Measurements from ENCODE around the gene ELK3.

DNA sequence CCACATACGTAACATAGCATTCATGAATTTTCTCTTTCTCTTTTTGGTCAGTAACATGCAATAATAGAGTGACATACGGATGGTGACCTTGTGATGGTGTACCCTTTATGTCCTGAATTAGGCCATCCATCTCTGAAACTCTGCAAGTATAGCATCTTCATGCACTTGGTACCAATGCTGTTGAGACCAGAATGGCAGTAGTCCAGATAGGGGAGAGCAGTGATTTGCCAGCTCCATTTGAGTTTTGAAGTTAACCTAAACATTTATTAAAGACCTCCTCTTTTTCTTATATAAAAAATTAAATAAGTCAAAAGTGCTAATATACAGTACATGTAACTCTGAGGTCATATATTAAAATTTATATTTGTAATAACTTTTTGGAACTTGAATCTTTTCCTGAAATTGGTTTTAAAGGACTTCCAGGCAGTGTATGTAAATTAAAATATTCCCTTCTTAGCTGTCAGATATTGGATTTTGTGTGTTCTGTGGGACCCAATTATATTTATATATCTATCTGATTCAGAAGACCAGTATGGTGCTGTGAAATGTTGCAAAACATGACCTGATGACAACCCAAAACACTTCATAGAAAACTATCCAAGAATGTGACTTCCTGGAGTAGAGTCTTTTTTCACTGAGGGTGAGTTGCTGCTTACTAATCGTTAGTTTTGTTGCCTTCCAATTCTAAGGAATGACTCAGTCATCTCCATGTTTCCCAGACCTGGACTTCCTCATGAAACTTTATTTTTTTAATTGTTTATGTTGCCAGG is 3.5 kb downstream of the ELK3 start:
- TF ChIP-seq, protein P1, sequence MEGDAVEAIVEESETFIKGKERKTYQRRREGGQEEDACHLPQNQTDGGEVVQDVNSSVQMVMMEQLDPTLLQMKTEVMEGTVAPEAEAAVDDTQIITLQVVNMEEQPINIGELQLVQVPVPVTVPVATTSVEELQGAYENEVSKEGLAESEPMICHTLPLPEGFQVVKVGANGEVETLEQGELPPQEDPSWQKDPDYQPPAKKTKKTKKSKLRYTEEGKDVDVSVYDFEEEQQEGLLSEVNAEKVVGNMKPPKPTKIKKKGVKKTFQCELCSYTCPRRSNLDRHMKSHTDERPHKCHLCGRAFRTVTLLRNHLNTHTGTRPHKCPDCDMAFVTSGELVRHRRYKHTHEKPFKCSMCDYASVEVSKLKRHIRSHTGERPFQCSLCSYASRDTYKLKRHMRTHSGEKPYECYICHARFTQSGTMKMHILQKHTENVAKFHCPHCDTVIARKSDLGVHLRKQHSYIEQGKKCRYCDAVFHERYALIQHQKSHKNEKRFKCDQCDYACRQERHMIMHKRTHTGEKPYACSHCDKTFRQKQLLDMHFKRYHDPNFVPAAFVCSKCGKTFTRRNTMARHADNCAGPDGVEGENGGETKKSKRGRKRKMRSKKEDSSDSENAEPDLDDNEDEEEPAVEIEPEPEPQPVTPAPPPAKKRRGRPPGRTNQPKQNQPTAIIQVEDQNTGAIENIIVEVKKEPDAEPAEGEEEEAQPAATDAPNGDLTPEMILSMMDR (tag by site-specific recombination; IDR thresholded peaks at IDR 0.05) = no peak
- TF ChIP-seq, protein P2, sequence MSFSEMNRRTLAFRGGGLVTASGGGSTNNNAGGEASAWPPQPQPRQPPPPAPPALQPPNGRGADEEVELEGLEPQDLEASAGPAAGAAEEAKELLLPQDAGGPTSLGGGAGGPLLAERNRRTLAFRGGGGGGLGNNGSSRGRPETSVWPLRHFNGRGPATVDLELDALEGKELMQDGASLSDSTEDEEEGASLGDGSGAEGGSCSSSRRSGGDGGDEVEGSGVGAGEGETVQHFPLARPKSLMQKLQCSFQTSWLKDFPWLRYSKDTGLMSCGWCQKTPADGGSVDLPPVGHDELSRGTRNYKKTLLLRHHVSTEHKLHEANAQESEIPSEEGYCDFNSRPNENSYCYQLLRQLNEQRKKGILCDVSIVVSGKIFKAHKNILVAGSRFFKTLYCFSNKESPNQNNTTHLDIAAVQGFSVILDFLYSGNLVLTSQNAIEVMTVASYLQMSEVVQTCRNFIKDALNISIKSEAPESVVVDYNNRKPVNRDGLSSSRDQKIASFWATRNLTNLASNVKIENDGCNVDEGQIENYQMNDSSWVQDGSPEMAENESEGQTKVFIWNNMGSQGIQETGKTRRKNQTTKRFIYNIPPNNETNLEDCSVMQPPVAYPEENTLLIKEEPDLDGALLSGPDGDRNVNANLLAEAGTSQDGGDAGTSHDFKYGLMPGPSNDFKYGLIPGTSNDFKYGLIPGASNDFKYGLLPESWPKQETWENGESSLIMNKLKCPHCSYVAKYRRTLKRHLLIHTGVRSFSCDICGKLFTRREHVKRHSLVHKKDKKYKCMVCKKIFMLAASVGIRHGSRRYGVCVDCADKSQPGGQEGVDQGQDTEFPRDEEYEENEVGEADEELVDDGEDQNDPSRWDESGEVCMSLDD (tag by site-specific recombination; IDR thresholded peaks at IDR 0.05) = no peak
- TF ChIP-seq, protein P3, sequence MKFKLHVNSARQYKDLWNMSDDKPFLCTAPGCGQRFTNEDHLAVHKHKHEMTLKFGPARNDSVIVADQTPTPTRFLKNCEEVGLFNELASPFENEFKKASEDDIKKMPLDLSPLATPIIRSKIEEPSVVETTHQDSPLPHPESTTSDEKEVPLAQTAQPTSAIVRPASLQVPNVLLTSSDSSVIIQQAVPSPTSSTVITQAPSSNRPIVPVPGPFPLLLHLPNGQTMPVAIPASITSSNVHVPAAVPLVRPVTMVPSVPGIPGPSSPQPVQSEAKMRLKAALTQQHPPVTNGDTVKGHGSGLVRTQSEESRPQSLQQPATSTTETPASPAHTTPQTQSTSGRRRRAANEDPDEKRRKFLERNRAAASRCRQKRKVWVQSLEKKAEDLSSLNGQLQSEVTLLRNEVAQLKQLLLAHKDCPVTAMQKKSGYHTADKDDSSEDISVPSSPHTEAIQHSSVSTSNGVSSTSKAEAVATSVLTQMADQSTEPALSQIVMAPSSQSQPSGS (tag by site-specific recombination; IDR thresholded peaks at IDR 0.05; ENCODE audit: low read depth) = no peak
- TF ChIP-seq ZNF121 (tag by site-specific recombination; IDR thresholded peaks at IDR 0.05) = no peak
- TF ChIP-seq ZNF133 (tag by site-specific recombination; IDR thresholded peaks at IDR 0.05) = no peak
- no peak for TF ChIP-seq ZNF274 (IDR thresholded peaks at IDR 0.05; ENCODE audit: low read length)
- TF ChIP-seq ZNF274 (tag by site-specific recombination; IDR thresholded peaks at IDR 0.05; ENCODE audit: borderline replicate concordance) = no peak
- no peak for TF ChIP-seq ZNF311 (tag by site-specific recombination; IDR thresholded peaks at IDR 0.05; ENCODE audit: borderline replicate concordance)
- no peak for TF ChIP-seq ZNF510 (tag by site-specific recombination; IDR thresholded peaks at IDR 0.05; ENCODE audit: insufficient replicate concordance)
- no peak for TF ChIP-seq ZNF221 (tag by site-specific recombination; IDR thresholded peaks at IDR 0.05; ENCODE audit: borderline replicate concordance)
- TF ChIP-seq OVOL3 (tag by site-specific recombination; IDR thresholded peaks at IDR 0.05) = no peak
- no peak for TF ChIP-seq ZNF239 (tag by site-specific recombination; IDR thresholded peaks at IDR 0.05)
- TF ChIP-seq, protein P4, sequence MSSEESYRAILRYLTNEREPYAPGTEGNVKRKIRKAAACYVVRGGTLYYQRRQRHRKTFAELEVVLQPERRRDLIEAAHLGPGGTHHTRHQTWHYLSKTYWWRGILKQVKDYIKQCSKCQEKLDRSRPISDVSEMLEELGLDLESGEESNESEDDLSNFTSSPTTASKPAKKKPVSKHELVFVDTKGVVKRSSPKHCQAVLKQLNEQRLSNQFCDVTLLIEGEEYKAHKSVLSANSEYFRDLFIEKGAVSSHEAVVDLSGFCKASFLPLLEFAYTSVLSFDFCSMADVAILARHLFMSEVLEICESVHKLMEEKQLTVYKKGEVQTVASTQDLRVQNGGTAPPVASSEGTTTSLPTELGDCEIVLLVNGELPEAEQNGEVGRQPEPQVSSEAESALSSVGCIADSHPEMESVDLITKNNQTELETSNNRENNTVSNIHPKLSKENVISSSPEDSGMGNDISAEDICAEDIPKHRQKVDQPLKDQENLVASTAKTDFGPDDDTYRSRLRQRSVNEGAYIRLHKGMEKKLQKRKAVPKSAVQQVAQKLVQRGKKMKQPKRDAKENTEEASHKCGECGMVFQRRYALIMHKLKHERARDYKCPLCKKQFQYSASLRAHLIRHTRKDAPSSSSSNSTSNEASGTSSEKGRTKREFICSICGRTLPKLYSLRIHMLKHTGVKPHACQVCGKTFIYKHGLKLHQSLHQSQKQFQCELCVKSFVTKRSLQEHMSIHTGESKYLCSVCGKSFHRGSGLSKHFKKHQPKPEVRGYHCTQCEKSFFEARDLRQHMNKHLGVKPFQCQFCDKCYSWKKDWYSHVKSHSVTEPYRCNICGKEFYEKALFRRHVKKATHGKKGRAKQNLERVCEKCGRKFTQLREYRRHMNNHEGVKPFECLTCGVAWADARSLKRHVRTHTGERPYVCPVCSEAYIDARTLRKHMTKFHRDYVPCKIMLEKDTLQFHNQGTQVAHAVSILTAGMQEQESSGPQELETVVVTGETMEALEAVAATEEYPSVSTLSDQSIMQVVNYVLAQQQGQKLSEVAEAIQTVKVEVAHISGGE (tag by site-specific recombination; conservative IDR thresholded peaks at IDR 0.05; ENCODE audit: low read depth) = no peak
- TF ChIP-seq KLF16 (tag by site-specific recombination; IDR thresholded peaks at IDR 0.05) = no peak

All from HEK293 (cell line).